Measurements from ENCODE around the gene ATP5MC3. TPM values are rescaled to one million over a fixed set of nuclear protein-coding genes. Genes with fewer than 3 reads are reported as not detected.
A peak's percentile ranks its signal among the peaks of the same experiment; 100 is the strongest.

Gene ATP5MC3
- total RNA-seq, 1 donor from 2014 or later: 133 TPM

DNA sequence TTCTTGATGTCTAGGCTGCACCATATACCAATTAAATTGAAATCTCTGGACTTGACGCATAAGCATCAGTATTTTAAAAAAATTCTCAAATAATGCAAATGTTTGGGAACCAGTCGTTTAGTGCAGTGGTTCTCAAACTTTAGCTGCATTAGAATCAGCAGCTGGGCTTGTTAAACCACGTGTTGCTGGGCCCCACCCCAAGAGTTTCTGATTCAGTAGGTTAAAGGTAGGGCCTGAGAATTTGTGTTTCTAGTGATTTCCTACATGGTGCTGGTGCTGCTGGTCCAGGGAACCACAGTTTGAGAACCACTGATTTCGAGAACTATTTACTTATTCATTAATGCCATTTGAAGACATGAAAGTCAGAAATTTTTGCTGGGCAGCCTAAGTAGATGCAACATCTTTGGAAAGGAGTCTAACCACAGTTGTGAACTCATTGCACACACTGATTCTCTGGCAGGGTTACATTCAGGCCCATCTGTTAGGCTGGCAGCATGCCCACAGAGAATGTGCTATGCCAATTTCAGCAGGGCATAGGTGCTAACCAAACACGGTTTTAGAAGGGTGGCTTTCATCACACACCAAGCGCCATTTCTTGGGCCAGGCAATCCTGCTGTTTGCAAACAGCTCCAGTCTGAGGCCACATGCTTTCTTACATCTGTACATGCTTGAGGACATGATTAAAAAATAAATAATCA lies 26.4 kb upstream of the ATP5MC3 start:
- no peaks in the 10 kb centered on the region for H3K27me3 ChIP-seq (ENCODE audit: low read depth)
- no peak for DNase-seq
- H3K4me1 ChIP-seq: peaks cover 5% of the 10 kb centered on the region
- H3K36me3 ChIP-seq: no peaks in the 10 kb centered on the region
- TF ChIP-seq, protein P1, sequence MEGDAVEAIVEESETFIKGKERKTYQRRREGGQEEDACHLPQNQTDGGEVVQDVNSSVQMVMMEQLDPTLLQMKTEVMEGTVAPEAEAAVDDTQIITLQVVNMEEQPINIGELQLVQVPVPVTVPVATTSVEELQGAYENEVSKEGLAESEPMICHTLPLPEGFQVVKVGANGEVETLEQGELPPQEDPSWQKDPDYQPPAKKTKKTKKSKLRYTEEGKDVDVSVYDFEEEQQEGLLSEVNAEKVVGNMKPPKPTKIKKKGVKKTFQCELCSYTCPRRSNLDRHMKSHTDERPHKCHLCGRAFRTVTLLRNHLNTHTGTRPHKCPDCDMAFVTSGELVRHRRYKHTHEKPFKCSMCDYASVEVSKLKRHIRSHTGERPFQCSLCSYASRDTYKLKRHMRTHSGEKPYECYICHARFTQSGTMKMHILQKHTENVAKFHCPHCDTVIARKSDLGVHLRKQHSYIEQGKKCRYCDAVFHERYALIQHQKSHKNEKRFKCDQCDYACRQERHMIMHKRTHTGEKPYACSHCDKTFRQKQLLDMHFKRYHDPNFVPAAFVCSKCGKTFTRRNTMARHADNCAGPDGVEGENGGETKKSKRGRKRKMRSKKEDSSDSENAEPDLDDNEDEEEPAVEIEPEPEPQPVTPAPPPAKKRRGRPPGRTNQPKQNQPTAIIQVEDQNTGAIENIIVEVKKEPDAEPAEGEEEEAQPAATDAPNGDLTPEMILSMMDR (IDR thresholded peaks at IDR 0.05): no peak
- no peak overlapping the region for H3K4me3 ChIP-seq
- H3K27ac ChIP-seq: no peak overlapping the region
- ATAC-seq: peak in 1 of 2 donors; percentile 43
- intact Hi-C loops (cut with DNase I): no loop called here
- H3K9me3 ChIP-seq: no peaks in the 10 kb centered on the region

- intact Hi-C loops (cut with DNase I): no loop called here
- ATAC-seq (no peak), DNase-seq (no peak)
- H3K27me3 ChIP-seq (ENCODE audit: low read depth): peaks cover 3% of the 10 kb centered on the region
- H3K9me3 ChIP-seq: no peaks in the 10 kb centered on the region
- no peak overlapping the region for H3K4me3 ChIP-seq
- no peaks in the 10 kb centered on the region for H3K36me3 ChIP-seq
- no peak overlapping the region for H3K27ac ChIP-seq
- TF ChIP-seq, protein P1 (IDR thresholded peaks at IDR 0.05): no peak
- H3K4me1 ChIP-seq: peaks cover 5% of the 10 kb centered on the region
These were observed 25.4 kb upstream of the ATP5MC3 start for GRCh38 chr2:175206866-175207265.

DNA sequence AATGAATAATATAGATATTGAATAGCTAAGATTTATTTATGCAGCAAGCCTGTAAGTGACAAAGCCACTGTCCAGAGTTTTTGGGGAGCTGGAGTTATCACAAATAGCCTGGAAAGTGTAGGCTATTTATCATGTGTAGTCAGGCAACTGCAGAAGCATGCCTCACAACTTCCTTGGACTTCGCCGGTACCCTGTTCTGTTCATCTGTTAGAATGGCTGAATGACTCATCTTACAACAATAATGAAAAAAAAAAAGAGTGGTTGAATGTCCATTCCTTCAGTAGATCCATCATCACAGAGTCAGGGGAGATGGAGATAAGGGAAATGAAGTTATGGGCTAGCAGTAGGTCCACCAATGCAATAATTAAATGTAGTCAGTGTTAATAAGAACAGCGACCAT lies 24.0 kb upstream of the ATP5MC3 start:
- H3K4me1 ChIP-seq: peaks cover 5% of the 10 kb centered on the region
- DNase-seq: no peak
- TF ChIP-seq, protein P1 (IDR thresholded peaks at IDR 0.05): no peak
- intact Hi-C loops (cut with DNase I): no loop called here
- H3K27ac ChIP-seq: no peak overlapping the region
- H3K9me3 ChIP-seq: no peaks in the 10 kb centered on the region
- no peak overlapping the region for H3K4me3 ChIP-seq
- H3K27me3 ChIP-seq (ENCODE audit: low read depth): peaks cover 3% of the 10 kb centered on the region
- no peaks in the 10 kb centered on the region for H3K36me3 ChIP-seq
- ATAC-seq: no peak

- peak; percentile 42 to 76 for ATAC-seq
- no peak for DNase-seq
- intact Hi-C loops (cut with DNase I): no loop called here
These were observed 22.3 kb upstream of the ATP5MC3 start for GRCh38 chr2:175203621-175204496.

GRCh38 chr2:175195012-175195411 lies 13.5 kb upstream of the ATP5MC3 start:
- TF ChIP-seq, protein P1 (IDR thresholded peaks at IDR 0.05): no peak
- intact Hi-C loops (cut with DNase I): no loop called here

More at GRCh38 chr2:175203621-175204496, 22.3 kb upstream of the ATP5MC3 start:
- H3K27me3 ChIP-seq (ENCODE audit: low read depth): peaks cover 3% of the 10 kb centered on the region
- TF ChIP-seq, protein P1 (IDR thresholded peaks at IDR 0.05): peak; percentile 47
- H3K4me3 ChIP-seq: no peak overlapping the region
- no peak overlapping the region for H3K27ac ChIP-seq
- no peaks in the 10 kb centered on the region for H3K9me3 ChIP-seq
- H3K36me3 ChIP-seq: no peaks in the 10 kb centered on the region
- H3K4me1 ChIP-seq: peaks cover 5% of the 10 kb centered on the region

More at GRCh38 chr2:175195012-175195411, 13.5 kb upstream of the ATP5MC3 start:
- no peak overlapping the region for H3K27ac ChIP-seq
- no peak for ATAC-seq
- no peaks in the 10 kb centered on the region for H3K9me3 ChIP-seq
- no peaks in the 10 kb centered on the region for H3K36me3 ChIP-seq
- H3K4me3 ChIP-seq: no peak overlapping the region
- no peaks in the 10 kb centered on the region for H3K4me1 ChIP-seq
- no peaks in the 10 kb centered on the region for H3K27me3 ChIP-seq (ENCODE audit: low read depth)
- no peak for DNase-seq
